ENCODE results near the gene STXBP6. TPM values are rescaled to one million over a fixed set of nuclear protein-coding genes. Genes with fewer than 3 reads are reported as not detected.
"Not testable (repeated sequence)": the region's sequence is repeated elsewhere in the genome, so short reads cannot be mapped to it uniquely, and the experiment has no call there.

Gene STXBP6
- polyA plus RNA-seq, 4 donors = 7.3 to 8.7 (median 8.2) TPM

- DNase-seq (ENCODE audit: low read depth in 4 of 4, low spot score in 3 of 4) = no peak
These were observed 272.3 kb downstream of the STXBP6 start for GRCh38 chr14:24777678-24778077.

GRCh38 chr14:24775950-24776349 is 274.0 kb downstream of the STXBP6 start:
- no peak for DNase-seq (ENCODE audit: low read depth in 4 of 4, low spot score in 3 of 4)

- no peak for DNase-seq (ENCODE audit: low read depth in 4 of 4, low spot score in 3 of 4)
These were observed 275.6 kb downstream of the STXBP6 start for GRCh38 chr14:24774187-24774915.

- DNase-seq (ENCODE audit: low read depth in 4 of 4, low spot score in 3 of 4) = not testable (repeated sequence)
These were observed 276.4 kb downstream of the STXBP6 start for GRCh38 chr14:24773564-24773963.

- no peak for DNase-seq (ENCODE audit: low read depth in 4 of 4, low spot score in 3 of 4)
These were observed 283.5 kb downstream of the STXBP6 start for GRCh38 chr14:24766434-24766833.

- no peak for DNase-seq (ENCODE audit: low read depth in 4 of 4, low spot score in 3 of 4)
These were observed 288.8 kb downstream of the STXBP6 start for GRCh38 chr14:24761141-24761540.

All from right renal pelvis (tissue), 4 donors.